HEK293T (cell line): ENCODE data around the gene NECAB2.

Experiments
- FOXA1 ChIP-seq: fragments of 450-650 bp; IDR thresholded peaks from 2 replicates; pipeline ENCODE4 v1.6.1; 2016; ENCODE audit warnings: mild to moderate bottlenecking
- FOXM1 ChIP-seq: fragments of 450-650 bp; IDR thresholded peaks from 2 replicates; pipeline ENCODE4 v1.6.1; 2017; ENCODE audit warnings: mild to moderate bottlenecking, borderline replicate concordance
- SP1 ChIP-seq: fragments of 450-650 bp; IDR thresholded peaks from 2 replicates; pipeline ENCODE4 v1.6.1; 2017
- SUZ12 ChIP-seq: fragments of 450-650 bp; IDR thresholded peaks from 2 replicates; pipeline ENCODE4 v1.6.1; 2016; ENCODE audit warnings: mild to moderate bottlenecking
- ZNF384 ChIP-seq: fragments of 450-650 bp; IDR thresholded peaks from 2 replicates; pipeline ENCODE4 v1.6.1; 2016

- TF ChIP-seq SP1 (no peak), FOXM1 (no peak), ZNF384 (no peak), SUZ12 (no peak), FOXA1 (no peak)
Measured at GRCh38 chr16:83932304-83932703, 35.7 kb upstream of the NECAB2 start.
